ENCODE data around the gene MYZAP. TPM values are rescaled to one million over a fixed set of nuclear protein-coding genes. Genes with fewer than 3 reads are reported as not detected.

Gene MYZAP
- total RNA-seq, 1 donor from 2014 or later, result not detected

GRCh38 chr15:57731530-57732103 is 139.9 kb downstream of the MYZAP start:
- TF ChIP-seq EZH2phosphoT487 (IDR thresholded peaks at IDR 0.05), result no peak
- TF ChIP-seq, protein P1, sequence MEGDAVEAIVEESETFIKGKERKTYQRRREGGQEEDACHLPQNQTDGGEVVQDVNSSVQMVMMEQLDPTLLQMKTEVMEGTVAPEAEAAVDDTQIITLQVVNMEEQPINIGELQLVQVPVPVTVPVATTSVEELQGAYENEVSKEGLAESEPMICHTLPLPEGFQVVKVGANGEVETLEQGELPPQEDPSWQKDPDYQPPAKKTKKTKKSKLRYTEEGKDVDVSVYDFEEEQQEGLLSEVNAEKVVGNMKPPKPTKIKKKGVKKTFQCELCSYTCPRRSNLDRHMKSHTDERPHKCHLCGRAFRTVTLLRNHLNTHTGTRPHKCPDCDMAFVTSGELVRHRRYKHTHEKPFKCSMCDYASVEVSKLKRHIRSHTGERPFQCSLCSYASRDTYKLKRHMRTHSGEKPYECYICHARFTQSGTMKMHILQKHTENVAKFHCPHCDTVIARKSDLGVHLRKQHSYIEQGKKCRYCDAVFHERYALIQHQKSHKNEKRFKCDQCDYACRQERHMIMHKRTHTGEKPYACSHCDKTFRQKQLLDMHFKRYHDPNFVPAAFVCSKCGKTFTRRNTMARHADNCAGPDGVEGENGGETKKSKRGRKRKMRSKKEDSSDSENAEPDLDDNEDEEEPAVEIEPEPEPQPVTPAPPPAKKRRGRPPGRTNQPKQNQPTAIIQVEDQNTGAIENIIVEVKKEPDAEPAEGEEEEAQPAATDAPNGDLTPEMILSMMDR (IDR thresholded peaks at IDR 0.05), result no peak
- no peak for TF ChIP-seq EZH2 (IDR thresholded peaks at IDR 0.05)
- H3K4me3 Mint-ChIP-seq, result no peak overlapping the region
- peaks cover 6% of the 10 kb centered on the region for H3K4me1 Mint-ChIP-seq
- Histone ChIP-seq H3K9me3 (ENCODE audit: low read depth) (no peaks in the 10 kb centered on the region), H3K4me1 (no peaks in the 10 kb centered on the region), H2AFZ (replicated peaks) (no peak overlapping the region), H3K27ac (no peak overlapping the region), H3K4me3 (no peak overlapping the region), H3K9ac (no peak overlapping the region), H3K27me3 (no peaks in the 10 kb centered on the region), H4K20me1 (ENCODE audit: low read depth) (no peaks in the 10 kb centered on the region), H3K79me2 (ENCODE audit: low read depth) (no peaks in the 10 kb centered on the region), H3K36me3 (no peaks in the 10 kb centered on the region), H3K4me2 (no peak overlapping the region), H3F3A (ENCODE audit: low read depth) (no peaks in the 10 kb centered on the region)
- H3K9me3 Mint-ChIP-seq, result no peaks in the 10 kb centered on the region
- peak; percentile 24 for DNase-seq (ENCODE audit: low spot score)
- no peaks in the 10 kb centered on the region for H3K36me3 Mint-ChIP-seq
- peaks cover 2% of the 10 kb centered on the region for H3K27me3 Mint-ChIP-seq (ENCODE audit: insufficient read depth, low read depth)
- peak overlapping the region; percentile 35 for H3K27ac Mint-ChIP-seq

- H3K4me3 ChIP-seq, result no peak overlapping the region
- H3K27me3 ChIP-seq, result no peaks in the 10 kb centered on the region
- TF ChIP-seq, protein P1 (IDR thresholded peaks at IDR 0.05), result peak; percentile 98
- TF ChIP-seq EZH2phosphoT487 (IDR thresholded peaks at IDR 0.05) (no peak), EZH2 (IDR thresholded peaks at IDR 0.05) (no peak)
Measured at GRCh38 chr15:57732526-57733331, 141.0 kb downstream of the MYZAP start.

GRCh38 chr15:57734860-57735259 is 143.2 kb downstream of the MYZAP start:
- Histone ChIP-seq H4K20me1 (ENCODE audit: low read depth) (no peaks in the 10 kb centered on the region), H3F3A (ENCODE audit: low read depth) (no peaks in the 10 kb centered on the region), H3K27ac (no peak overlapping the region), H3K4me2 (no peak overlapping the region), H3K9ac (no peak overlapping the region), H3K4me1 (no peaks in the 10 kb centered on the region), H3K79me2 (ENCODE audit: low read depth) (no peaks in the 10 kb centered on the region), H3K9me3 (ENCODE audit: low read depth) (no peaks in the 10 kb centered on the region), H3K4me3 (no peak overlapping the region), H3K36me3 (no peaks in the 10 kb centered on the region), H2AFZ (replicated peaks) (no peak overlapping the region), H3K27me3 (no peaks in the 10 kb centered on the region)
- Mint-ChIP-seq H3K9me3 (peaks cover 5% of the 10 kb centered on the region), H3K27ac (no peak overlapping the region), H3K4me1 (peaks cover 6% of the 10 kb centered on the region), H3K4me3 (no peak overlapping the region), H3K36me3 (no peaks in the 10 kb centered on the region), H3K27me3 (ENCODE audit: insufficient read depth, low read depth) (no peaks in the 10 kb centered on the region)
- TF ChIP-seq EZH2 (IDR thresholded peaks at IDR 0.05) (no peak), EZH2phosphoT487 (IDR thresholded peaks at IDR 0.05) (no peak)
- TF ChIP-seq, protein P1 (IDR thresholded peaks at IDR 0.05), result no peak
- no peak for DNase-seq (ENCODE audit: low spot score)

More at GRCh38 chr15:57732526-57733331, 141.0 kb downstream of the MYZAP start:
- no peaks in the 10 kb centered on the region for H3K79me2 ChIP-seq (ENCODE audit: low read depth)
- H3K9me3 Mint-ChIP-seq, result peaks cover 5% of the 10 kb centered on the region
- H3K4me1 ChIP-seq, result no peaks in the 10 kb centered on the region
- no peaks in the 10 kb centered on the region for H3K36me3 ChIP-seq
- H3K4me1 Mint-ChIP-seq, result peaks cover 6% of the 10 kb centered on the region
- peak; percentile 81 for DNase-seq (ENCODE audit: low spot score)
- no peak overlapping the region for H3K27ac ChIP-seq
- H3K36me3 Mint-ChIP-seq, result no peaks in the 10 kb centered on the region
- no peak overlapping the region for H3K4me3 Mint-ChIP-seq
- no peak overlapping the region for H3K4me2 ChIP-seq
- no peaks in the 10 kb centered on the region for H4K20me1 ChIP-seq (ENCODE audit: low read depth)
- H3K27me3 Mint-ChIP-seq (ENCODE audit: insufficient read depth, low read depth), result peaks cover 2% of the 10 kb centered on the region
- H3F3A ChIP-seq (ENCODE audit: low read depth), result no peaks in the 10 kb centered on the region
- H3K9me3 ChIP-seq (ENCODE audit: low read depth), result no peaks in the 10 kb centered on the region
- no peak overlapping the region for H3K27ac Mint-ChIP-seq
- no peak overlapping the region for H3K9ac ChIP-seq
- no peak overlapping the region for H2AFZ ChIP-seq (replicated peaks)

Other genes with a start within 250 kb of the MYZAP start
- gene CGNL1, start 215.4 kb upstream of the MYZAP start, total RNA-seq (ENCODE audit: low replicate concordance), result 3.0 and 4.0 TPM in 2 replicates
- 204 and 1,069 TPM in 2 replicates for gene POLR2M, start 114.8 kb downstream of the MYZAP start, total RNA-seq (ENCODE audit: low replicate concordance)

Measured in neural progenitor cell (in vitro differentiated cells).